ENCODE data around the gene SKAP2. TPM values are rescaled to one million over a fixed set of nuclear protein-coding genes. Genes with fewer than 3 reads are reported as not detected.

The SKAP2 gene
- total RNA-seq, 1 experiment from 2014 or later, result 55.7 TPM

- DNase-seq (ENCODE audit: low spot score), result no peak
Measured at GRCh38 chr7:26696161-26696560, 168.2 kb downstream of the SKAP2 start.

GRCh38 chr7:26694713-26695112, 169.7 kb downstream of the SKAP2 start:
- no peak for DNase-seq (ENCODE audit: low spot score)

DNA sequence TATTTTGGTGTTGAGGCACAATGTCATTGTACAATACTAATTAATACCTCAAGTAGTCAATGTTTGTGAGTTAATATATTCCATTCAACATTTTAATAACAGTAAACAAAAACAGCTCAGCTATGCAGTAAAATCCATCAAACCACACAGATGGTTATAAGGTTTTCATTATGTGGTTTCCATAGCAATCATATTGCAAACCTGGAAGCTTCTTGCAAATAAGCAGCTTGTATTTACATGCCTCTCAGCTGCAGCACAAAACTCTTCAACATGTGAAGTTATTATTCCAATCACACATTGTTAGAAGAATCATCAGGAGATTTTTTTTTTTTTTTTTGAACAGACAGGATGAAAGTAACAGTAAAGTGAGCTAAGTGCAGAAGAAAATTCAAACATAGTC, 170.2 kb downstream of the SKAP2 start:
- no peak for DNase-seq (ENCODE audit: low spot score)

- no peak for DNase-seq (ENCODE audit: low spot score)
Measured at GRCh38 chr7:26691886-26692285, 172.5 kb downstream of the SKAP2 start.

DNA sequence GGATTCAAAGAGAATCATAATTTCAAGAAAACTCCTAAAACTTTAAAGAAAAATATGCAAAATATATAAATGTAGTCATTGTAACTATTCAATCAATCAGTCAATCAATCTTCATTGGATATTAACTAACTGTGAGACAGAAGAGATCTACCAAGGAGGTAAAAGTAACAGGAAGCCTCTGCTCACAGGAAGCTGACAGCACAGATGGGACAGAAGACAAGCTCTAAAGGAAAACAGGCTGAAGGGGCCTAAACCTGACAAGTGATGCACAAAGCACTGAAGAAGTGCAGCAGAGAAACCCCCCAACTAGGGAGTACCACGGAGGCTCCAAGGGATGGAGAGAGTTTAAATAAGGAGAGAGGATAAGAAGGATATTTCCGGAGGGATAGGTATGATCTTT, 173.0 kb downstream of the SKAP2 start:
- DNase-seq (ENCODE audit: low spot score), result no peak

GRCh38 chr7:26690135-26690805, 174.1 kb downstream of the SKAP2 start:
- DNase-seq (ENCODE audit: low spot score), result no peak

GRCh38 chr7:26688936-26689506, 175.4 kb downstream of the SKAP2 start:
- DNase-seq (ENCODE audit: low spot score), result no peak

- no peak for DNase-seq (ENCODE audit: low spot score)
Measured at GRCh38 chr7:26688388-26688787, 176.0 kb downstream of the SKAP2 start.

DNA sequence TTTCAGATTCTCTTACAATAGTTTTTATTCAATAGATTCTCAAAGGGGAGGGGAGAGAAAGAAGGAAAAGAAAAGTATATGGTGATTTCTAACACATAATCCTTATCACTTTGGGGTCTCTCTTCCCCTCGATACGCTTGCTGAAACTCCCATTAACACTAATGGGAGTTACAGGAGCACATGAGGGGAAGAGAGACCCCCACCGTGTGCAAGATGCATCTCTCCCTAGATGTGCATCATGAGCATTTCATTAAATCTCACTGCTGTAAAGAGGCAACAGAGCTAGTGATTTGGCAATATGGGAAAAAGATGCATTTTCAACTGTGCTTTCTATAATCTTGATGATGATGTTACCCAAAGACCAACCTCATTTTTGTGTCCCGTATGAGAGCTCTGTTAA, 177.4 kb downstream of the SKAP2 start:
- no peak for DNase-seq (ENCODE audit: low spot score)

DNA sequence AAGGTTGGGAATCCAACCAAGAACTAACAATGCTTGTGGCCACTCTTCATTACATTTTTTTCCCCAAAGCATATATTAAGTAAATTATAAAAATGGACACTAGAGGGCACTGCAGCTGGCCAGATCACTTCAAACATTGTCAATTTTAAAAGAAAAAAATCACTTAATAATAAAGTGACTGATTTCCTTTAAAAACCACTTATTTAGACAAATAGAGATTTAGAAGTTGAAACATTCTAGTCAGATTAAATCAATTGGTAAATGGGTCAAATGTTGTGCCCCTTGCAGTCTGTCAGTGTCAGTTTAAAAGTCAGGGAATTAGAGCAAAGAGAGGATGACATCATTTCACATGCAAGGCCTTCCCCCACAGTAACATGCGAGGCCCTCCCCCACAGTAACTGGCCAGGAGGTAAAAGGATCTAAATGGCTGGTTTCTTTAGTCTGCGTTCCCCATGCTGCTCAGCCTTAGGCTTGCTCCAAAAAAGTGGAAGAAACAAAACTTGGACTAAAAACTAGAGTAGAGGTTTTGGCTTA, 177.9 kb downstream of the SKAP2 start:
- DNase-seq (ENCODE audit: low spot score), result peak; percentile 88

GRCh38 chr7:26685606-26686005, 178.8 kb downstream of the SKAP2 start:
- no peak for DNase-seq (ENCODE audit: low spot score)

- DNase-seq (ENCODE audit: low spot score), result no peak
Measured at GRCh38 chr7:26684447-26684846, 179.9 kb downstream of the SKAP2 start.

- no peak for DNase-seq (ENCODE audit: low spot score)
Measured at GRCh38 chr7:26683277-26683676, 181.1 kb downstream of the SKAP2 start.

DNA sequence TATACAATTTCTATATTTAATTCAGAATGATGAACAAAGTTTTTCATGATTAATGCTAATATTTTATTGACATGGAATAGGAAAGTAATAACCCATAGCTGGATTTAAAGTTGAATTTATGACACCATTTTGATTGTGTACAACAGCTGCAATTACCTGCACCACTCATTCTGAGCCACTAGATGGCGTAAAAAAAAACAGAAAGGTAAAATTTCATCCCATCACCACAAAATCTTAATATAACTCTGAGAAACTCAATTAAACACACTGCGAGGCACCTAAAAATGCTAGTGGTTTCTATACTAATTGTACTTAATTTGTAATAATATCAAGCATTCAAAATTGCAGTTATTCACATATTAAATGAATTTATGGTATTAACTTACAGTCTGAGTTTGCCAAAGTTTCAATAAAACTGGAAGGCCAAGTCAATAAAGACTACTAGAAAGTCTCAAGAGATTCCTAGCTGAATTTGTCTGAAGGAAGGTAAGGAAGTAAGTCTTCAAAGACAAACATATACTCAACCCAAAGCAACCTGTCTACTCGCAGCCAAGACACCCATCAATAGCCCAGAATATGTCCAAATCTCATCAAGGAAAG, 182.5 kb downstream of the SKAP2 start:
- peak; percentile 45 for DNase-seq (ENCODE audit: low spot score)

GRCh38 chr7:26680587-26680986, 183.8 kb downstream of the SKAP2 start:
- DNase-seq (ENCODE audit: low spot score), result no peak

DNA sequence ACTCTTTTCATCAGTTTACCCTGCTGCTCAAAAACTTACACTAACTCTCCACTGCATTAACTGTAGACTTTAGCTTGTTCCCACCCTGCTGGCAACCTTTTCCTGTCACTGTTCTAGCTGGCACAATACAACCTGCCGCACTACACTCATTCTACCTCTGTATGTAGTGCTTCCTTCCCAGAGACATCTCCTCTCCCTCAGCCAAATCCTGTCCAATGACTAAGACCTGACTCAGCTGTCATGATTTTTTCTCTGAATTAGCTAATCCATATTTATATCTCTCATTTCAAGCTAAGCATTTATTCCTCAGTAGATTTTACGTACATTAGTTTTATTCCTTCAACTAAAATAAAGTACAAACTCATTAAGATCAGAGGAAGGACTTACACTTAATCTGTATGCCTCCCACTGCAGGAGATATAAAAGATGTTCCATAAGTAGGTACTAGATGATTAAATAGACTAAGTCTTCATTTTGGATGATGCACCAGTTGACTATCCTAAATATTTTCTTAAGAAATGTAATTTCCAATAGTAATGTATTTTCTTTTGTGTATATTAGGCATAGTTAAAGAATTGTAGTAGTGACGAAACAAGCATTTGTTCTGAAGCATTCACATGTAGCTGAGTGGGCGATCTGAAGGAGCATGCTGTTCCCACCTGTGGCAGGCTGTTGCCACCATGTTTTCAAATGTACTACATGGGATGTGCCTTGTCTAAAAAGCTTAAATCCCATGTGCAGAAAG, 189.1 kb downstream of the SKAP2 start:
- DNase-seq (ENCODE audit: low spot score), result no peak

DNA sequence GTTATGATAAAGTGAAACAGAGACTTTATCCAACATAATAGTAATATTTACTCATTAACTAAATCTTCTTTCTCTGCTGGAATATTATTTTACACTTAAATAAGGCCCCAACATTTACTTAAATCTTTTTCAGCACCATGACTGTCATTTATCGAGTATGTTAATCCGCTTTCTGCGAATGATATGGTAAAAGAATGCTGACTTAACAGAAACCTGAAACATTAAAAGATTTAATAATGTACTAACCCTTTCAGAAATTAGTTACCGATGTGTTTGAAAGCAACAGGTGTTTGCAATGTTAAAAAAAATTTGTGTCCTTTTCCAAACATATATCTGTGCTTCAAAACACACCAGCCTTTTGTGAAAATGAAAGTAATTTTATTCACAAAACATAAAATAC, 190.5 kb downstream of the SKAP2 start:
- DNase-seq (ENCODE audit: low spot score), result no peak

DNA sequence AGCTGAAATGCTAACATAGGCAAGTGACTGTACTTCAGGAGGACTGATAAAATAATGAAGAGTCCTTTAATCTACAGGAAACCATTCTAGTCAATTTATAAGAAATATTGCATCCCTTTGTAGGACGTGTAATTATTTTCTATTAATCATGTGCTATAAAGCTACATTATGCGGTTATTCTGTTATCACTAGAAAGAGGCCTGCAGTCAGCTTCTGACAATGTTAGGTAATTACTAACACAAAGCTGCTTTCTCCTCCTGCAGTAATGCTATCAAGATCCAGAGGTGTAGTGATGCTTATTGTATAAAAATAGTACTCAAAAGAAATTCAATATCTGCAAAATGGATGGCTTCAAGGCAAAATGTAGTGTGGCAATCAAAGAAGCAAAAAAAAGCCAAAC, 191.1 kb downstream of the SKAP2 start:
- no peak for DNase-seq (ENCODE audit: low spot score)

DNA sequence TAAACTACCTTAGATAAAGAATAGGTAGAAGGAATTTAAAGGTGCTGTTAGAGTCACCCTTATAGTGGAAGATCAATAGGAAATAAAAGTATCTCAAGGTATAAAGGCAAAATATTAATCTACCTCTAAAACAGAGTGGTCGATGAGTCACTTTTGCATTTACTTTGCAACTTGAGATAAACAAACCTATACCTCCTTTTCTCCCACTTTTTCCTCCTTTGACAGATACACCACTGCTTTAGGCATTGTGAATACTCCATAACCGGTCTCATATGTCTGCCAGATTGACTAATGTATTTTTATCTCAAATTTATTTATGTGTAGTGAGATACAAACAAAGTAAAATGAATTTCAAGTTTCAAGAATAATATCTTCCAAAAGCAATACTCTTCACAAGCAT, 193.5 kb downstream of the SKAP2 start:
- no peak for DNase-seq (ENCODE audit: low spot score)

DNA sequence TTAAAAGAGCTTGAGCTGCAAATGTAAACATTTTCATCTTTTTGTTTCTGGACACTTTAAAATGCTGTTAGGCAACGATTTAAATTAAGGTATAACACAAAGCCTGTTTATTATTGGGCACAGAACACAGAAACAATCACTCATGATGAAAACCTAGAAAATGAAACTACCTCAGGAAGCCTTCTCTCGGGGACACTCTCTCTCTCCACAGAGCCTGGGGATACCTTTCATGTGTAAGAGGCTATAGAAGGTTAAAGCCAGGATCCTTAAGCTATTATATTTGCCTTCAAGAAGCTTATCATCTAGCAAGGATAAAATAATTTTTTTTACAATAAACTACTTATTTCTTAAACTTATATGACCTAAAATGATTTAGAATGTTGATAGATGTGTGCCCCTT, 194.1 kb downstream of the SKAP2 start:
- DNase-seq (ENCODE audit: low spot score), result no peak

DNA sequence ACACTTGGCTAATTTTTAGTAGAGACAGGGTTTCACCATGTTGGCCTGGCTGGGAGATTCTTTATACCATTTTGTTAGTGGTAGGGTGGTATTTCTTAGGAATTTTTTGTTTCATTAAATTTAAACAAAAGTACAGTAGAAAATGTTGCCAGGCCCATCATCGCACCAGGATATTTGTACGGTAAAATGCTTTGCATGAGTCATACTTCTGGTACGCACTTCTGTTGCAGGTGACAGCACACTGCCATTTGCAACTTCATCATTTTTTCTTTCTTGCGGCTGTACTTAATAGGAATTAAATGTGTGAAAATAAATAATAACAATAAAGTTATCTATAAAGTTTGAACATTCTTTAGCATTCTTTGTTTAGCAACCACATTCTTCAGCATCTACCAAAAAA, 195.6 kb downstream of the SKAP2 start:
- DNase-seq (ENCODE audit: low spot score), result no peak

DNA sequence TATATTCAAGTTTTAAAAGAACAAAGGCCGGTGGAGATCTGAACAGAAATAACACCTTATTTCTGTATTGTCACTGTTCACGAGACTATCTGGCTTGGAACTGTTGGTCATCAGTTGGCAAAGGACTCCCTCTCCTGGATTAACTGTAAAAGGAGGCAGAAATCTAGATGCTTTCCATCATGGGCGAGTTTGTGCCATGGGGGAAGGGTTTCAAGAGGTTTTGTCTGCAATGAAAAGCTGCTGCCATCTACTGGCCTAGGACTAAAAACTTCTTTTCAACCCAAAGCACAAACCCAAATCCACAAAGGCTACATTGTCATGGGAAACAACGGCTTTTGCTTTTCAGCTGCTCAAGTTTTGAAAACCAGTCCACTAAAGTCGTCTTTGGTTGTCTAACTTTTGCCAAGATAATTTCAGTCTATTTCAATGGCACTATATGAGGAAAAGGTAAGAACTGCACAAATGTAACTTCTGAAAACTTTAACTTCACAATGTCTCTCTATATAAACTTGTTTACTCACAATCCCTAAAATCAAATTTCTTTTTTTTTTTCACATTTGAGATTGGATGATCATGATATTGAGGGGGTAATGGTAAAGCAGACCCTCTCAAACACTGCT, 196.8 kb downstream of the SKAP2 start:
- peak; percentile 99 for DNase-seq (ENCODE audit: low spot score)

All from H4 (cell line).